Upper lobe of left lung (tissue), 6 donors: ENCODE measurements around the gene IP6K1. TPM values are rescaled to one million over a fixed set of nuclear protein-coding genes. Genes with fewer than 3 reads are reported as not detected.

Experiments
- ATAC-seq, 2 donors: fragments of 200-7000 bp; cut with Tn5 transposase; one replicate each; pipeline ENCODE4 v1.9.1; 2022; ENCODE audit warnings: mild to moderate bottlenecking in 2 of 2, moderate library complexity in 2 of 2; ENCODE audit not compliant: low FRiP score in 2 of 2
- DNase-seq, 2 donors: peaks; one replicate each; pipeline ENCODE4 v3.0.0-alpha.2; 2019 to 2020
- H3K27ac ChIP-seq, 4 donors: fragments of 200-600 bp; sonication (generic); one replicate each; pipeline ENCODE4 v1.5.1; 2016 to 2019
- H3K27me3 ChIP-seq, 4 donors: fragments of 200-600 bp; sonication (generic); one replicate each; pipeline ENCODE4 v1.5.1; 2017 to 2019
- H3K36me3 ChIP-seq, 4 donors: fragments of 200-600 bp; sonication (generic); one replicate each; pipeline ENCODE4 v1.5.1; 2016 to 2019
- H3K4me1 ChIP-seq, 4 donors: fragments of 200-600 bp; sonication (generic); one replicate each; pipeline ENCODE4 v1.5.1; 2018 to 2019
- H3K4me3 ChIP-seq, 4 donors: fragments of 200-600 bp; sonication (generic); one replicate each; pipeline ENCODE4 v1.5.1; 2017 to 2019; ENCODE audit warnings: mild to moderate bottlenecking in 2 of 4, moderate library complexity in 1 of 4
- H3K9me3 ChIP-seq, 4 donors: fragments of 200-600 bp; sonication (generic); one replicate each; pipeline ENCODE4 v1.5.1; 2018 to 2019
- CTCF ChIP-seq, 6 experiments: fragments of 450-650 bp in 4 of 6; fragments of 200-600 bp in 2 of 6; sonication (generic) in 2 of 6; IDR thresholded peaks; one replicate each; pipeline ENCODE4 v1.5.1; 2016 to 2019; ENCODE audit warnings: antibody characterized with exemption in 6 of 6
- EP300 ChIP-seq, 4 donors: sonication (generic); formaldehyde crosslinking; IDR thresholded peaks; one replicate each; pipeline ENCODE4 v1.5.1; 2017; ENCODE audit warnings: antibody characterized with exemption in 4 of 4, control low read depth in 2 of 4
- POLR2A ChIP-seq, 4 donors: fragments of 450-650 bp; IDR thresholded peaks; one replicate each; pipeline ENCODE4 v1.5.1; 2016 to 2017; ENCODE audit warnings: antibody characterized with exemption in 4 of 4, mild to moderate bottlenecking in 2 of 4
- POLR2AphosphoS5 ChIP-seq, 2 donors: sonication (generic); formaldehyde crosslinking; IDR thresholded peaks; one replicate each; pipeline ENCODE4 v1.5.1; 2017; ENCODE audit warnings: antibody characterized with exemption in 2 of 2
- WGBS, 2 donors: methylation state at CpG; one replicate each; pipeline ENCODE4 v1.1.5; 2017 to 2018; 5-methylcytosine and 5-hydroxymethylcytosine counted together
- total RNA-seq, 6 donors: library from RNA; depleted of rRNA in 4 of 6; stranded (reverse); fragments of >200 nt in 4 of 6; gene quantifications; one replicate each; pipeline versions ENCODE4 v1.1.0 to v1.2.1, GENCODE V29; 2016 to 2021
- donor health status: DM: no; HTN: no; CAD: no; lungs with moderate emphysema.
- donor health status: DM: no; HTN: yes; CAD: no; lungs with severe emphysema.

The IP6K1 gene
- total RNA-seq, 6 donors from 2014 or later = 42.0 to 63.9 (median 49.7) TPM

DNA sequence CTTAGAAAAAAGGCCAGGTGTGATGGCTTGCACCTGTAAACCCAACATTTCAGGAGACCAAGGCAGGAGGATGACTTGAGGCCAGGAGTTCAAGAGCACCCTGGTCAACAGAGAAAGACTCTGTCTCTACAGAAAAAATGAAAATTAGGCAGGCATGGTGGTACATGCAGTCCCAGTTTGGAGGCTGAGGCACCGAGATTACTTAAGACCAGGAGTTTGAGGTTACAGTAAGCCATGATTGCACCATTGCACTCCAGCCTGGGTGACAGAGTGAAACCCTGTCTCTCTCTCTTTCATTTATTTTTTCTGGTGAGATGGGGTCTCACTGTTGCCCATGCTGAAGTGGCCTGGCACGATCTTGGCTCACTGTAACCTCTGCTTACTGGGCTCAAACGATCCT is 24.7 kb downstream of the IP6K1 start:
- TF ChIP-seq CTCF (IDR thresholded peaks at IDR 0.05) = no peak
- no peak for TF ChIP-seq EP300 (IDR thresholded peaks at IDR 0.05)
- no peak for TF ChIP-seq POLR2A (IDR thresholded peaks at IDR 0.05)
- TF ChIP-seq POLR2AphosphoS5 (IDR thresholded peaks at IDR 0.05) = no peak
- H3K9me3 ChIP-seq = no peaks in the 10 kb centered on the region
- 76 to 90% methylated on average over 3 of the region's 3 CpGs for WGBS, 2 donors
- no peak for ATAC-seq
- H3K27ac ChIP-seq = no peak overlapping the region
- DNase-seq = no peak
- H3K27me3 ChIP-seq = no peaks in the 10 kb centered on the region
- no peak overlapping the region for H3K4me3 ChIP-seq
- H3K4me1 ChIP-seq = peaks cover 0 to 9% (median 6%) of the 10 kb centered on the region in 4 donors
- H3K36me3 ChIP-seq = peaks cover 0 to 6% (median 0%) of the 10 kb centered on the region in 4 donors

DNA sequence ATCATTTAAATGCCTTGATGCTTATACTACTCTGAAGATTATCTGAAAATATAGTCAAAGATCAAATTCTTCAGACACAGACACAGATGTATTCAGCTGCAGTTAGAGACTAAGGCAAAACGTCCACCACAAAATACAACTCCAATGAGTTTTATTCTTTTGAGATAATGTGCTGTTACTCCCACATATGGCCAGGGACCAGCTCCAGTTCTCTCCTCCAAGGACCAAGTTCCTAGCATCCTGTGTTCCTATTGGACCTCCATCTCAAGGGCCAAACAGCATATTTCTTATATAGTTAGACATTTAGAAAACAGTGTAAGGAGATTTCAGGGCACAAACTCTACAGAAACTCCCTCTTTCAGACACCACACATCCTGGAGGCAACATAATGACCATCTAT is 27.1 kb downstream of the IP6K1 start:
- no peak for ATAC-seq
- Histone ChIP-seq H3K9me3 (no peaks in the 10 kb centered on the region), H3K36me3 (peaks cover 0 to 6% (median 0%) of the 10 kb centered on the region in 4 donors), H3K4me3 (no peak overlapping the region), H3K4me1 (peaks cover 0 to 16% (median 9%) of the 10 kb centered on the region in 4 donors), H3K27ac (no peak overlapping the region), H3K27me3 (no peaks in the 10 kb centered on the region)
- 61 to 67% methylated on average over 1 of the region's 1 CpG for WGBS, 2 donors
- no peak for TF ChIP-seq POLR2AphosphoS5 (IDR thresholded peaks at IDR 0.05)
- no peak for TF ChIP-seq EP300 (IDR thresholded peaks at IDR 0.05)
- TF ChIP-seq CTCF (IDR thresholded peaks at IDR 0.05) = no peak
- no peak for TF ChIP-seq POLR2A (IDR thresholded peaks at IDR 0.05)
- DNase-seq = no peak

- peaks cover 4 to 31% (median 15%) of the 10 kb centered on the region in 4 donors for H3K4me1 ChIP-seq
- DNase-seq (no peak), ATAC-seq (no peak)
- 69 to 73% methylated on average over 2 of the region's 2 CpGs for WGBS, 2 donors
- H3K36me3 ChIP-seq = no peaks in the 10 kb centered on the region
- TF ChIP-seq EP300 (IDR thresholded peaks at IDR 0.05) = no peak
- no peak for TF ChIP-seq CTCF (IDR thresholded peaks at IDR 0.05)
- TF ChIP-seq POLR2AphosphoS5 (IDR thresholded peaks at IDR 0.05) = no peak
- TF ChIP-seq POLR2A (IDR thresholded peaks at IDR 0.05) = no peak
- H3K27ac ChIP-seq = no peak overlapping the region
- H3K9me3 ChIP-seq = no peaks in the 10 kb centered on the region
- no peak overlapping the region for H3K4me3 ChIP-seq
- no peaks in the 10 kb centered on the region for H3K27me3 ChIP-seq
Measured at GRCh38 chr3:49757197-49757596, 29.1 kb downstream of the IP6K1 start.

GRCh38 chr3:49756036-49756435 is 30.3 kb downstream of the IP6K1 start:
- ATAC-seq = no peak
- Histone ChIP-seq H3K27me3 (no peaks in the 10 kb centered on the region), H3K27ac (no peak overlapping the region), H3K4me1 (peaks cover 4 to 31% (median 19%) of the 10 kb centered on the region in 4 donors), H3K9me3 (no peaks in the 10 kb centered on the region), H3K4me3 (no peak overlapping the region), H3K36me3 (no peaks in the 10 kb centered on the region)
- TF ChIP-seq POLR2AphosphoS5 (IDR thresholded peaks at IDR 0.05) = no peak
- no peak for TF ChIP-seq POLR2A (IDR thresholded peaks at IDR 0.05)
- TF ChIP-seq EP300 (IDR thresholded peaks at IDR 0.05) = no peak
- TF ChIP-seq CTCF (IDR thresholded peaks at IDR 0.05) = no peak
- WGBS, 2 donors = 67 to 70% methylated on average over 1 of the region's 1 CpG
- DNase-seq = no peak

GRCh38 chr3:49754536-49754935 is 31.8 kb downstream of the IP6K1 start:
- Histone ChIP-seq H3K4me3 (no peak overlapping the region), H3K27ac (no peak overlapping the region), H3K4me1 (peaks cover 8 to 31% (median 19%) of the 10 kb centered on the region in 4 donors), H3K36me3 (no peaks in the 10 kb centered on the region), H3K27me3 (no peaks in the 10 kb centered on the region), H3K9me3 (no peaks in the 10 kb centered on the region)
- ATAC-seq = no peak
- 83 to 88% methylated on average over 1 of the region's 1 CpG for WGBS, 2 donors
- no peak for TF ChIP-seq EP300 (IDR thresholded peaks at IDR 0.05)
- no peak for TF ChIP-seq POLR2A (IDR thresholded peaks at IDR 0.05)
- TF ChIP-seq CTCF (IDR thresholded peaks at IDR 0.05) = no peak
- TF ChIP-seq POLR2AphosphoS5 (IDR thresholded peaks at IDR 0.05) = no peak
- no peak for DNase-seq
